B cell (primary cell): Measurements from ENCODE around the gene MZF1. TPM values are rescaled to one million over a fixed set of nuclear protein-coding genes. Genes with fewer than 3 reads are reported as not detected.

ENCODE experiments used
- ATAC-seq: fragments of 200-7000 bp; cut with Tn5 transposase; one replicate; pipeline ENCODE4 v1.10.0; 2021; ENCODE audit warnings: low read depth, mild to moderate bottlenecking, moderate number of reproducible peaks, moderate library complexity
- CTCF ChIA-PET: fragments of 350-600 bp; sonication (Branson Sonifier 250); formaldehyde crosslinking; loops from one replicate; lab custom pipeline; 2021; ENCODE audit warnings: antibody characterized with exemption, inconsistent platforms; lab: Charles Lee
- POLR2A ChIA-PET: fragments of 350-600 bp; sonication (Branson Sonifier 250); formaldehyde crosslinking; loops from one replicate; lab custom pipeline; 2021; ENCODE audit warnings: antibody characterized with exemption; lab: Charles Lee
- DNase-seq: peaks from one replicate; pipeline ENCODE4 v3.0.0; 2013
- H2AFZ ChIP-seq: 2 replicates; pipeline ENCODE4 v1.6.1; 2012; ENCODE audit warnings: mild to moderate bottlenecking, low read depth, low read length; ENCODE audit not compliant: insufficient read depth, poor library complexity, severe bottlenecking
- H3K27ac ChIP-seq, 2 donors: 1 replicate in 1 of 2; 2 replicates in 1 of 2; pipeline ENCODE4 v1.5.1; 2012 to 2013; ENCODE audit warnings: low read length in 2 of 2, mild to moderate bottlenecking in 2 of 2, moderate library complexity in 1 of 2
- H3K27me3 ChIP-seq, 4 experiments: fragments of 200-600 bp in 1 of 4; sonication (generic) in 1 of 4; replicated peaks in 1 of 4; 1 replicate in 2 of 4; 2 replicates in 2 of 4; pipeline versions ENCODE4 v1.6.1 to v1.7.0; 2013 to 2016; ENCODE audit warnings: low read length in 3 of 4, mild to moderate bottlenecking in 2 of 4, mixed read lengths in 1 of 4, moderate library complexity in 1 of 4; ENCODE audit not compliant: insufficient read depth in 4 of 4, control insufficient read depth in 3 of 4; ENCODE audit errors: control extremely low read depth in 1 of 4
- H3K36me3 ChIP-seq, 2 experiments: replicated peaks in 1 of 2; 1 replicate in 1 of 2; 2 replicates in 1 of 2; pipeline versions ENCODE4 v1.6.1 to v1.7.1; 2013; ENCODE audit warnings: low read length in 1 of 2; ENCODE audit not compliant: insufficient read depth in 2 of 2, control insufficient read depth in 1 of 2; ENCODE audit errors: control extremely low read depth in 1 of 2, extremely low read depth in 1 of 2
- H3K4me1 ChIP-seq, 2 donors: fragments of 200-600 bp in 1 of 2; sonication (generic) in 1 of 2; 1 replicate in 1 of 2; 2 replicates in 1 of 2; pipeline versions ENCODE4 v1.5.1 to v1.6.1; 2013 to 2017; ENCODE audit warnings: low read length in 2 of 2; ENCODE audit not compliant: control insufficient read depth in 2 of 2, insufficient read depth in 2 of 2
- H3K4me2 ChIP-seq: replicated peaks from 2 replicates; pipeline ENCODE3; 2012; ENCODE audit warnings: mild to moderate bottlenecking, low read depth, low read length; ENCODE audit not compliant: poor library complexity, severe bottlenecking
- H3K4me3 ChIP-seq, 5 experiments: fragments of 200-600 bp in 1 of 5; sonication (generic) in 1 of 5; 1 replicate in 3 of 5; 2 replicates in 2 of 5; pipeline versions ENCODE4 v1.5.1 to v1.7.0; 2011 to 2016; ENCODE audit warnings: low read length in 4 of 5, mild to moderate bottlenecking in 4 of 5, low read depth in 2 of 5, control low read depth in 1 of 5, moderate library complexity in 1 of 5; ENCODE audit not compliant: insufficient read depth in 1 of 5; ENCODE audit errors: control extremely low read depth in 1 of 5, extremely low read depth in 1 of 5
- H3K79me2 ChIP-seq: fragments of 200-600 bp; sonication (generic); one replicate; pipeline ENCODE4 v1.6.0; 2016; ENCODE audit warnings: low read length; ENCODE audit not compliant: control insufficient read depth, insufficient read depth
- H3K9ac ChIP-seq: fragments of 200-600 bp; sonication (generic); 2 replicates; pipeline ENCODE4 v1.6.1; 2017; ENCODE audit warnings: mild to moderate bottlenecking, low read length, moderate library complexity
- H3K9me3 ChIP-seq, 3 donors: one replicate each; pipeline versions ENCODE4 v1.6.1 to v1.7.1; 2013; ENCODE audit warnings: low read length in 2 of 3; ENCODE audit not compliant: control insufficient read depth in 2 of 3, insufficient read depth in 1 of 3; ENCODE audit errors: control extremely low read depth in 1 of 3
- H4K20me1 ChIP-seq: 2 replicates; pipeline ENCODE4 v1.6.0; 2012; ENCODE audit warnings: mild to moderate bottlenecking, low read length; ENCODE audit not compliant: insufficient read depth, control insufficient read depth, poor library complexity, severe bottlenecking
- H3K27ac Mint-ChIP-seq: one replicate; pipeline ENCODE4 v1.8.0; 2021; ENCODE audit warnings: mixed read lengths
- H3K27me3 Mint-ChIP-seq: one replicate; pipeline ENCODE4 v1.8.0; 2021; ENCODE audit warnings: mixed read lengths
- H3K4me1 Mint-ChIP-seq: one replicate; pipeline ENCODE4 v1.8.0; 2021; ENCODE audit warnings: mixed read lengths
- H3K4me3 Mint-ChIP-seq: one replicate; pipeline ENCODE4 v1.8.0; 2021; ENCODE audit warnings: mixed read lengths
- H3K9me3 Mint-ChIP-seq: one replicate; pipeline ENCODE4 v1.8.0; 2022; ENCODE audit warnings: mixed read lengths; ENCODE audit not compliant: insufficient read depth
- CTCF ChIP-seq: fragments of 200-600 bp; IDR thresholded peaks from one replicate; pipeline ENCODE4 v1.8.0; 2022; ENCODE audit warnings: antibody characterized with exemption, mild to moderate bottlenecking
- EZH2 ChIP-seq: IDR thresholded peaks from 2 replicates; pipeline ENCODE4 v1.6.1; 2012; ENCODE audit warnings: borderline replicate concordance, low read depth, mild to moderate bottlenecking, moderate library complexity, low read length; ENCODE audit not compliant: insufficient read depth, poor library complexity, severe bottlenecking
- WGBS: methylation state at CpG from one replicate; pipeline ENCODE4 v1.1.5; 2013; ENCODE audit warnings: missing lambda C conversion rate; ENCODE audit not compliant: insufficient coverage; 5-methylcytosine and 5-hydroxymethylcytosine counted together
- intact Hi-C: fragments of 100-400 bp; cut with micrococcal nuclease; formaldehyde crosslinking; loops from one replicate; pipeline ENCODE4 v1.10.0; 2022
- polyA plus RNA-seq: library from polyadenylated mRNA; depleted of rRNA; stranded (reverse); fragments of >200 nt; gene quantifications from 2 replicates; pipeline ENCODE4 v1.2.3, GENCODE V29; 2012
- total RNA-seq, 2 donors: library from RNA; stranded (reverse); fragments of 120-200 nt in 1 of 2; gene quantifications; 1 replicate in 1 of 2; 2 replicates in 1 of 2; pipeline versions ENCODE4 v1.2.3 to v1.2.4, GENCODE V29; 2013 to 2022

The MZF1 gene
- total and polyA plus RNA-seq, 2 donors (not counting 1 experiment from before 2014, with no cell fraction given) = 79.4 to 95.8 TPM

- H3K4me2 ChIP-seq = peak overlapping the region; percentile 76
- Mint-ChIP-seq H3K27ac (peak overlapping the region; percentile 99), H3K27me3 (no peaks in the 10 kb centered on the region), H3K4me3 (peak overlapping the region; percentile 98), H3K9me3 (no peaks in the 10 kb centered on the region), H3K4me1 (peaks cover 61% of the 10 kb centered on the region)
- H3K4me3 ChIP-seq = peak overlapping the region; percentile 11 to 94 (median 76)
- POLR2A ChIA-PET = interaction anchor here (0.8 to 2.4 kb wide), 5 partner anchors 11 to 277 kb away, joined by 3 to 29 read pairs (median 13); partner anchors contain the start of genes MZF1, TRIM28, ZBTB45 and ZNF8
- H2AFZ ChIP-seq = peak overlapping the region; percentile 79
- no peaks in the 10 kb centered on the region for H3K9me3 ChIP-seq
- H3K9ac ChIP-seq = peak overlapping the region; percentile 83
- peak overlapping the region; percentile 94 to 98 for H3K27ac ChIP-seq
- intact Hi-C loops = loop anchor here (1.0 kb wide), 2 partner anchors 11 to 36 kb away; partner anchors contain the start of genes TRIM28 and ZBTB45
- no peak for DNase-seq
- CTCF ChIA-PET = interaction anchor here (0.6 to 3.3 kb wide), 5 partner anchors 9 to 36 kb away, joined by 3 to 20 read pairs (median 6); partner anchors contain the start of genes TRIM28 and ZBTB45
- H3K79me2 ChIP-seq = peaks cover 43% of the 10 kb centered on the region
- no peaks in the 10 kb centered on the region for H3K27me3 ChIP-seq
- whole genome bisulfite sequencing = 25% methylated on average over 2 of the region's 4 CpGs
- peaks cover 22% of the 10 kb centered on the region for H4K20me1 ChIP-seq
- no peak for ATAC-seq
- no peak for TF ChIP-seq EZH2
- no peak for TF ChIP-seq CTCF
- H3K36me3 ChIP-seq = peaks cover 6 to 37% of the 10 kb centered on the region in 2 experiments
- H3K4me1 ChIP-seq = peaks cover 32 to 48% of the 10 kb centered on the region in 2 donors
Measured at GRCh38 chr19:58555369-58555885, 17.7 kb downstream of the MZF1 start.
